ENCODE results near the gene LOXHD1. TPM values are rescaled to one million over a fixed set of nuclear protein-coding genes. Genes with fewer than 3 reads are reported as not detected.

The LOXHD1 gene
- total RNA-seq, 1 donor from 2014 or later, result not detected

GRCh38 chr18:46447792-46448191, 209.2 kb downstream of the LOXHD1 start:
- no peak for DNase-seq (ENCODE audit: low spot score)

- no peak for DNase-seq (ENCODE audit: low spot score)
Measured at GRCh38 chr18:46447323-46447722, 209.7 kb downstream of the LOXHD1 start.

- no peak for DNase-seq (ENCODE audit: low spot score)
Measured at GRCh38 chr18:46445522-46446313, 211.3 kb downstream of the LOXHD1 start.

GRCh38 chr18:46439037-46439436, 218.0 kb downstream of the LOXHD1 start:
- DNase-seq (ENCODE audit: low spot score), result no peak

GRCh38 chr18:46437061-46437460, 220.0 kb downstream of the LOXHD1 start:
- no peak for DNase-seq (ENCODE audit: low spot score)

- DNase-seq (ENCODE audit: low spot score), result no peak
Measured at GRCh38 chr18:46436621-46437020, 220.4 kb downstream of the LOXHD1 start.

GRCh38 chr18:46435031-46435430, 222.0 kb downstream of the LOXHD1 start:
- no peak for DNase-seq (ENCODE audit: low spot score)

GRCh38 chr18:46434629-46435028, 222.4 kb downstream of the LOXHD1 start:
- no peak for DNase-seq (ENCODE audit: low spot score)

- DNase-seq (ENCODE audit: low spot score), result no peak
Measured at GRCh38 chr18:46433121-46433826, 223.7 kb downstream of the LOXHD1 start.

- no peak for DNase-seq (ENCODE audit: low spot score)
Measured at GRCh38 chr18:46431522-46432171, 225.4 kb downstream of the LOXHD1 start.

- DNase-seq (ENCODE audit: low spot score), result no peak
Measured at GRCh38 chr18:46429649-46430224, 227.3 kb downstream of the LOXHD1 start.

- no peak for DNase-seq (ENCODE audit: low spot score)
Measured at GRCh38 chr18:46429130-46429529, 227.9 kb downstream of the LOXHD1 start.

GRCh38 chr18:46428368-46428767, 228.7 kb downstream of the LOXHD1 start:
- DNase-seq (ENCODE audit: low spot score), result no peak

GRCh38 chr18:46427216-46427995, 229.6 kb downstream of the LOXHD1 start:
- DNase-seq (ENCODE audit: low spot score), result no peak

Other genes with a start within 250 kb of the LOXHD1 start
- 3.6 TPM for gene ST8SIA5, start 99.8 kb upstream of the LOXHD1 start, total RNA-seq (ENCODE audit: insufficient read depth, low replicate concordance)